HCT116 (cell line): Measurements from ENCODE around the gene NHLRC4. TPM values are rescaled to one million over a fixed set of nuclear protein-coding genes. Genes with fewer than 3 reads are reported as not detected.

Experiments used
- ATAC-seq: fragments of 200-7000 bp; cut with Tn5 transposase; 2 replicates; pipeline ENCODE4 v1.9.1; 2020; ENCODE audit warnings: mild to moderate bottlenecking, moderate library complexity
- BruUV-seq: library from RNA; stranded (reverse); fragments of 400-500 nt; replicated peaks from 2 replicates; lab custom pipeline; 2021; lab: Mats Ljungman, UMichigan
- CTCF ChIA-PET: fragments of 300-600 bp; sonication (Branson Sonifier 250); formaldehyde crosslinking; loops from one replicate; lab custom pipeline; 2021; ENCODE audit warnings: antibody characterized with exemption; lab: Charles Lee
- POLR2A ChIA-PET: fragments of 300-600, 350-600 bp; sonication (Branson Sonifier 250); formaldehyde crosslinking; loops from one replicate; lab custom pipeline; 2021; ENCODE audit warnings: antibody characterized with exemption; lab: Charles Lee
- RAD21 ChIA-PET, 2 experiments: fragments of 300-600 bp; sonication (Branson Sonifier 250); formaldehyde crosslinking; loops; one replicate each; lab custom pipeline; 2023; ENCODE audit warnings: low total read pairs in 2 of 2; ENCODE audit not compliant: uncharacterized antibody in 2 of 2, unreplicated experiment in 2 of 2, low non-redundant PET in 1 of 2; lab: Charles Lee
- DNase-seq: peaks from one replicate; pipeline ENCODE4 v3.0.0-alpha.2; 2010; ENCODE audit warnings: low read depth, low spot score
- H2AFZ ChIP-seq: fragments of 200-600 bp; shearing (Covaris generic), sonication (generic); 2 replicates; pipeline ENCODE4 v1.6.1; 2017; ENCODE audit warnings: low read depth, mixed run types, mixed read lengths, antibody characterized with exemption, low read length; ENCODE audit not compliant: poor library complexity, severe bottlenecking
- H3K27ac ChIP-seq: 2 replicates; pipeline ENCODE4 v1.5.1; 2012; ENCODE audit warnings: low read depth, low read length
- H3K27me3 ChIP-seq: fragments of 200-600 bp; sonication (generic); 2 replicates; pipeline ENCODE4 v1.6.1; 2016; ENCODE audit warnings: mixed run types, low read length, mixed read lengths; ENCODE audit not compliant: insufficient read depth
- H3K36me3 ChIP-seq, 2 experiments: fragments of 200-500 bp in 1 of 2; fragments of 200-600 bp in 1 of 2; sonication (Bioruptor generic) in 1 of 2; sonication (generic) in 1 of 2; 2 replicates each; pipeline versions ENCODE4 v1.5.1 to v1.6.1; 2014 to 2016; ENCODE audit warnings: low read length in 2 of 2, inconsistent platforms in 1 of 2, mixed read lengths in 1 of 2, mixed run types in 1 of 2; ENCODE audit not compliant: insufficient read depth in 2 of 2, control insufficient read depth in 1 of 2
- H3K4me1 ChIP-seq, 2 experiments: fragments of 200-600 bp in 1 of 2; sonication (generic) in 1 of 2; 2 replicates each; pipeline versions ENCODE4 v1.5.1 to v1.6.1; 2012 to 2017; ENCODE audit warnings: low read length in 2 of 2, inconsistent platforms in 1 of 2, mild to moderate bottlenecking in 1 of 2, mixed read lengths in 1 of 2, mixed run types in 1 of 2, moderate library complexity in 1 of 2; ENCODE audit not compliant: insufficient read depth in 2 of 2, control insufficient read depth in 1 of 2
- H3K4me2 ChIP-seq: fragments of 200-600 bp; sonication (generic); 2 replicates; pipeline ENCODE4 v1.6.1; 2017; ENCODE audit warnings: mixed run types, low read length, mixed read lengths
- H3K4me3 ChIP-seq, 2 experiments: fragments of 200-600 bp in 1 of 2; sonication (generic) in 1 of 2; replicated peaks in 1 of 2; 2 replicates each; pipeline ENCODE4 v1.5.1; 2011 to 2016; ENCODE audit warnings: low read length in 2 of 2, control low read depth in 1 of 2, low read depth in 1 of 2, mild to moderate bottlenecking in 1 of 2, mixed read lengths in 1 of 2, mixed run types in 1 of 2
- H3K79me2 ChIP-seq: fragments of 200-600 bp; sonication (generic); 2 replicates; pipeline ENCODE4 v1.6.1; 2017; ENCODE audit warnings: mild to moderate bottlenecking, mixed run types, low read length, moderate library complexity, mixed read lengths; ENCODE audit not compliant: insufficient read depth
- H3K9ac ChIP-seq: fragments of 200-600 bp; sonication (generic); 2 replicates; pipeline ENCODE4 v1.6.1; 2016; ENCODE audit warnings: low read length, mixed read lengths
- H3K9me2 ChIP-seq: fragments of 200-600 bp; sonication (generic), shearing (Covaris generic); 2 replicates; pipeline ENCODE4 v1.6.1; 2017; ENCODE audit warnings: mixed run types, mild to moderate bottlenecking, moderate library complexity; ENCODE audit not compliant: insufficient read depth
- H3K9me3 ChIP-seq, 2 experiments: fragments of 200-500 bp in 1 of 2; fragments of 200-600 bp in 1 of 2; sonication (Bioruptor generic) in 1 of 2; sonication (generic) in 1 of 2; 2 replicates each; pipeline ENCODE4 v1.6.1; 2014 to 2017; ENCODE audit warnings: low read length in 2 of 2, mixed read lengths in 2 of 2, inconsistent platforms in 1 of 2, low read depth in 1 of 2, mild to moderate bottlenecking in 1 of 2, mixed run types in 1 of 2, moderate library complexity in 1 of 2; ENCODE audit not compliant: control insufficient read depth in 1 of 2, insufficient read depth in 1 of 2
- H4K20me1 ChIP-seq: fragments of 200-600 bp; sonication (generic), shearing (Covaris generic); 2 replicates; pipeline ENCODE4 v1.6.1; 2017; ENCODE audit warnings: mixed run types, mild to moderate bottlenecking, moderate library complexity; ENCODE audit not compliant: insufficient read depth
- ATF3 ChIP-seq: IDR thresholded peaks from 2 replicates; pipeline ENCODE4 v1.6.1; 2012
- EGR1 ChIP-seq: IDR thresholded peaks from 2 replicates; pipeline ENCODE4 v1.6.1; 2012; ENCODE audit warnings: low read depth
- EZH2 ChIP-seq: fragments of 200-600 bp; sonication (generic); IDR thresholded peaks from 2 replicates; pipeline ENCODE4 v1.6.1; 2017; ENCODE audit warnings: antibody characterized with exemption, mixed run types
- EZH2phosphoT487 ChIP-seq: fragments of 200-600 bp; IDR thresholded peaks from 2 replicates; pipeline ENCODE4 v1.6.1; 2018; ENCODE audit warnings: antibody characterized with exemption, borderline replicate concordance
- FOSL1 ChIP-seq: IDR thresholded peaks from 2 replicates; pipeline ENCODE4 v1.6.1; 2012; ENCODE audit warnings: low read depth
- MAX ChIP-seq: IDR thresholded peaks from 2 replicates; pipeline ENCODE4 v1.6.1; 2012
- RAD21 ChIP-seq: IDR thresholded peaks from 2 replicates; pipeline ENCODE4 v1.6.1; 2012; ENCODE audit warnings: low read depth, mild to moderate bottlenecking
- SIN3A ChIP-seq: IDR thresholded peaks from 2 replicates; pipeline ENCODE4 v1.6.1; 2012; ENCODE audit warnings: low read depth
- SP1 ChIP-seq: IDR thresholded peaks from 2 replicates; pipeline ENCODE4 v1.6.1; 2012; ENCODE audit warnings: low read depth
- TCF7L2 ChIP-seq: IDR thresholded peaks from 2 replicates; pipeline ENCODE4 v1.7.0; 2011; ENCODE audit warnings: borderline replicate concordance, inconsistent platforms; ENCODE audit not compliant: insufficient read depth, insufficient read length; ENCODE audit errors: extremely low read depth
- YY1 ChIP-seq: IDR thresholded peaks from 2 replicates; pipeline ENCODE4 v1.6.1; 2011; ENCODE audit warnings: low read length, low read depth, moderate library complexity, mild to moderate bottlenecking; ENCODE audit not compliant: insufficient replicate concordance; ENCODE audit errors: extremely low read depth
- ZBTB33 ChIP-seq: IDR thresholded peaks from 2 replicates; pipeline ENCODE4 v1.6.1; 2011; ENCODE audit warnings: mild to moderate bottlenecking, low read length, moderate library complexity; ENCODE audit not compliant: insufficient replicate concordance; ENCODE audit errors: extremely low read depth
- intact Hi-C: fragments of 100-400 bp; cut with micrococcal nuclease; formaldehyde crosslinking; loops from 2 replicates; pipeline ENCODE4 v1.10.0; 2022
- total RNA-seq: library from RNA; stranded (reverse); gene quantifications from one replicate; pipeline ENCODE4 v1.2.1, GENCODE V29; 2021; ENCODE audit not compliant: unreplicated experiment

The NHLRC4 gene
- total RNA-seq, 1 experiment from 2014 or later, result 0.22 TPM

DNA sequence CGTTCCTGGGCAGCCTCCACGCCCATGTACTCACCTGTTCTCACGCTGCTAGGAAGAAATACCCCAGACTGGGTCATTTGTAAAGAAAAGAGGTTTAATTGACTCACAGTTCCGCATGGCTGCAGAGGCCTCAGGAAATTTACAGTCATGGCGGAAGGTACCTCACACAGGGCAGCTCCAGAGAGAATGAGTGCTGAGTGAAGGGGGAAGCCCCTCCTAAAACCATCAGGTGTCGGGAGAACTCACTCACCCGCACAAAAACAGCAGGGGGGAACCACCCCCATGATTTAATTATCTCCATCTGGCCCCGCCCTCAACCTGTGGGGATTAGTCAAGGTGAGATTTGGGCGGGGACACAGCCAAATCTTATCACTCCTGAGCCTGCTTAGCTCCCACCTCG is 41.2 kb downstream of the NHLRC4 start:
- Histone ChIP-seq H3K79me2 (peaks cover 3% of the 10 kb centered on the region; the same call in 1 of the 2 replicates), H3K36me3 (no peaks in the 10 kb centered on the region), H3K4me1 (no peaks in the 10 kb centered on the region), H3K9me2 (no peaks in the 10 kb centered on the region), H3K9ac (no peak overlapping the region), H2AFZ (no peak overlapping the region), H4K20me1 (no peaks in the 10 kb centered on the region), H3K27me3 (no peaks in the 10 kb centered on the region), H3K27ac (no peak overlapping the region), H3K9me3 (no peaks in the 10 kb centered on the region), H3K4me2 (no peak overlapping the region), H3K4me3 (no peak overlapping the region)
- ChIA-PET POLR2A (no interaction called here), RAD21 (no interaction called here), CTCF (no interaction called here)
- intact Hi-C loops, result no loop called here
- no peak for TF ChIP-seq MAX
- no peak for TF ChIP-seq FOSL1
- no peak for TF ChIP-seq YY1
- TF ChIP-seq EZH2, result no peak
- TF ChIP-seq ATF3, result no peak
- TF ChIP-seq SIN3A, result no peak
- no peak for TF ChIP-seq TCF7L2
- no peak for TF ChIP-seq EZH2phosphoT487
- TF ChIP-seq EGR1, result no peak
- no peak for TF ChIP-seq ZBTB33
- TF ChIP-seq SP1, result no peak
- no peak for TF ChIP-seq RAD21
- BruUV-seq, result no TSS peak
- DNase-seq (no peak), ATAC-seq (no peak)
